Glutamatergic neuron (in vitro differentiated cells): ENCODE results near the gene ADAP1. TPM values are rescaled to one million over a fixed set of nuclear protein-coding genes. Genes with fewer than 3 reads are reported as not detected.
A peak's percentile ranks its signal among the peaks of the same experiment; 100 is the strongest.

ENCODE experiments used
- DNase-seq: peaks from one replicate; pipeline ENCODE4 v3.0.0; 2022
- H3K27ac Mint-ChIP-seq: one replicate; pipeline ENCODE4 v1.8.0; 2020; ENCODE audit warnings: mild to moderate bottlenecking, mixed read lengths, inconsistent platforms; ENCODE audit not compliant: unreplicated experiment
- H3K27me3 Mint-ChIP-seq: one replicate; pipeline ENCODE4 v1.8.0; 2020; ENCODE audit warnings: mild to moderate bottlenecking, moderate library complexity, mixed read lengths, inconsistent platforms; ENCODE audit not compliant: unreplicated experiment
- H3K36me3 Mint-ChIP-seq: one replicate; pipeline ENCODE4 v1.8.0; 2020; ENCODE audit warnings: mild to moderate bottlenecking, mixed read lengths, inconsistent platforms; ENCODE audit not compliant: unreplicated experiment
- H3K4me1 Mint-ChIP-seq: one replicate; pipeline ENCODE4 v1.8.0; 2020; ENCODE audit warnings: mild to moderate bottlenecking, low read depth, mixed read lengths, inconsistent platforms; ENCODE audit not compliant: unreplicated experiment
- H3K4me3 Mint-ChIP-seq: one replicate; pipeline ENCODE4 v1.8.0; 2020; ENCODE audit warnings: mild to moderate bottlenecking, mixed read lengths, inconsistent platforms; ENCODE audit not compliant: unreplicated experiment
- H3K9me3 Mint-ChIP-seq: one replicate; pipeline ENCODE4 v1.8.0; 2020; ENCODE audit warnings: mild to moderate bottlenecking, moderate library complexity, mixed read lengths, inconsistent platforms; ENCODE audit not compliant: unreplicated experiment
- CTCF ChIP-seq: fragments of 200-600 bp; sonication (generic); IDR thresholded peaks from one replicate; pipeline ENCODE4 v1.5.0; 2021; ENCODE audit not compliant: partially characterized antibody, unreplicated experiment
- total RNA-seq: library from RNA; stranded (reverse); fragmentation: NEBNext Ultra II Directional; extraction: Animal tissue kit (Norgen Biotek cat#: 25700); gene quantifications from one replicate; pipeline ENCODE4 v1.2.1, GENCODE V29; 2021; ENCODE audit not compliant: unreplicated experiment

ADAP1 gene
- total RNA-seq, 1 donor from 2014 or later = 61.1 TPM

GRCh38 chr7:974172-974571, 19.7 kb upstream of the ADAP1 start:
- peaks cover 5% of the 10 kb centered on the region for H3K9me3 Mint-ChIP-seq
- H3K27me3 Mint-ChIP-seq = no peaks in the 10 kb centered on the region
- no peaks in the 10 kb centered on the region for H3K36me3 Mint-ChIP-seq
- DNase-seq = no peak
- peak overlapping the region; percentile 95 for H3K4me3 Mint-ChIP-seq
- peak overlapping the region; percentile 82 for H3K27ac Mint-ChIP-seq
- H3K4me1 Mint-ChIP-seq = peaks cover 21% of the 10 kb centered on the region
- TF ChIP-seq CTCF = no peak

GRCh38 chr7:973312-973711, 18.8 kb upstream of the ADAP1 start:
- DNase-seq = no peak
- Mint-ChIP-seq H3K36me3 (no peaks in the 10 kb centered on the region), H3K9me3 (peaks cover 5% of the 10 kb centered on the region), H3K27me3 (no peaks in the 10 kb centered on the region), H3K4me3 (peak overlapping the region; percentile 38), H3K27ac (no peak overlapping the region), H3K4me1 (peaks cover 21% of the 10 kb centered on the region)
- TF ChIP-seq CTCF = no peak

- H3K36me3 Mint-ChIP-seq = no peaks in the 10 kb centered on the region
- no peaks in the 10 kb centered on the region for H3K27me3 Mint-ChIP-seq
- H3K9me3 Mint-ChIP-seq = peaks cover 5% of the 10 kb centered on the region
- no peak for TF ChIP-seq CTCF
- peak overlapping the region; percentile 49 for H3K4me3 Mint-ChIP-seq
- peaks cover 21% of the 10 kb centered on the region for H3K4me1 Mint-ChIP-seq
- no peak for DNase-seq
- no peak overlapping the region for H3K27ac Mint-ChIP-seq
Observed at GRCh38 chr7:972676-973309, 18.3 kb upstream of the ADAP1 start.

GRCh38 chr7:972110-972509, 17.6 kb upstream of the ADAP1 start:
- TF ChIP-seq CTCF = no peak
- Mint-ChIP-seq H3K27me3 (no peaks in the 10 kb centered on the region), H3K4me3 (peak overlapping the region; percentile 49), H3K9me3 (peaks cover 5% of the 10 kb centered on the region), H3K4me1 (peaks cover 21% of the 10 kb centered on the region), H3K36me3 (no peaks in the 10 kb centered on the region), H3K27ac (peak overlapping the region; percentile 80)
- no peak for DNase-seq

DNA sequence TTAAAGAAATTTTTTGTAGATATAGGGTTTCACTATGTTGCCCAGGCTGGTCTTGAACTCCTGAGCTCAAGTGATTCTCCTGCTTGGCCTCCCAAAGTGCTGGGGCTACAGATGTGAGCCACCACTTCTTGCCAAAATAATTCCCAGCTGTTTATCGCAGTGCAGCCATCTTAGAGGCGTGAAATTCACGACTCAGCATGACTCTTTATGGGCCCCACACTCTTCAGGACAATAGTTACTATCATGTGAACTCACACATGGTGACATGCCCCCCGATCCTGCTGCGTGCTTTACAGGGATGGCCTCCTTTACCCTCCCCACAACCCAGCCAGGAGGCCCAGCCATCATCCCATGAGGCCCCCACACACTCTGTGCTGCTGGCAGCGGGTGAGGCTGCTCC, 16.3 kb upstream of the ADAP1 start:
- peaks cover 27% of the 10 kb centered on the region for H3K4me1 Mint-ChIP-seq
- DNase-seq = no peak
- peaks cover 3% of the 10 kb centered on the region for H3K27me3 Mint-ChIP-seq
- no peak for TF ChIP-seq CTCF
- H3K9me3 Mint-ChIP-seq = peaks cover 12% of the 10 kb centered on the region
- H3K27ac Mint-ChIP-seq = peak overlapping the region; percentile 40
- no peaks in the 10 kb centered on the region for H3K36me3 Mint-ChIP-seq
- peak overlapping the region; percentile 41 for H3K4me3 Mint-ChIP-seq
